Fibroblast of skin of abdomen (primary cell): ENCODE data around the gene MGRN1. TPM values are rescaled to one million over a fixed set of nuclear protein-coding genes. Genes with fewer than 3 reads are reported as not detected.

ENCODE experiments used
- DNase-seq: peaks from one replicate; pipeline ENCODE4 v3.0.0-alpha.2; 2013
- polyA plus RNA-seq, 2 experiments: library from polyadenylated mRNA; unstranded; fragments of 120-200 nt; gene quantifications; one replicate each; pipeline ENCODE4 v1.2.1, GENCODE V29; 2013; ENCODE audit not compliant: insufficient read length in 2 of 2

MGRN1 gene
- 50.9 TPM for polyA plus RNA-seq (2013, experiment 1 of 2; ENCODE audit: insufficient read length)
- polyA plus RNA-seq (2013, experiment 2 of 2; ENCODE audit: insufficient read length) = 54.0 TPM

DNA sequence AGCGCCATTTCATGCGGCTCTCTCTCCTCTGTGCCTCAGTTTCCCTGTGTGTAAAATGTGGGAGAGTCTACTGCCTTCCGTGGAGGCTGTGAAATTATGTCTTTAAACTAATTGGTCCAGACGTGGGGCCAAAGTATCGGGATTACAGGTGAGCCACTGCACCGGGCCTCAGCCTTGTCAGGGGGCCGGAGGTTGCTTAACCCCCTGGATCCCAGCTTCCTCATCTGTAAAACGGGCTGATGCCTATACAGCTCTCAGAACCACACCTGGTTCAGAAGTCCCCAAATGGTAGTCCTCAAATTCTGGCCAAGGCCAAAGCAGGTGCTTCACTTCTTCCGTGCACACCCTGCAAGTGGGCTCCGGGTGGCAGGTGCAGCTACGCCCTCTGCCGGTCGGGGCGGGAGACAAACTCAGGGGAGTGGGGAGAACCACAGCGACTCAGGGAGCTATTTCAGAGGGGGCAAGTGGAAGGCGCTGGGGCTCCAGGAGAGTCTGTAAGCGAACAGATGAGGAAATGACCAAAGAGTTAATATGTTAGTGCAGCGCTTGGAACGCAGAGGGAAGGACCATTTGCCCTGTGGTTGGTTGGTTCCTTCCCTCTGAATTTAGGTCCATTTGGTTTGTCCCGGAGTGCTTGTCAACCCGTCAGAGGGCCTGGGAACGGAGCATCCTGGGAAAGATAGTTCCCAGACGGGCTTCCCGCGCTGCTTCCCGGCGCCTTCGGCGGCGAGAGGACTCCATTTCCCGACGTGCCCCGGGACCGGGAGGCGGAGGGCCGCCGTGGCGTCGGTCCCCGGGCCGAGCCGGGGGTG, at the start of gene MGRN1:
Gene MGRN1, plus strand, starts transcription at position 812 of the 812 bp plus-strand sequence. CDS start 135 bp downstream, outside the sequence.
- peak; percentile 97 for DNase-seq

- no peak for DNase-seq
Observed at GRCh38 chr16:4574919-4575705, 49.5 kb upstream of the MGRN1 start.

GRCh38 chr16:4576008-4576407, 48.6 kb upstream of the MGRN1 start:
- DNase-seq = no peak

GRCh38 chr16:4578961-4579530, 45.6 kb upstream of the MGRN1 start:
- DNase-seq = no peak

GRCh38 chr16:4580250-4580649, 44.4 kb upstream of the MGRN1 start:
- no peak for DNase-seq

- no peak for DNase-seq
Observed at GRCh38 chr16:4583906-4584305, 40.7 kb upstream of the MGRN1 start.

DNA sequence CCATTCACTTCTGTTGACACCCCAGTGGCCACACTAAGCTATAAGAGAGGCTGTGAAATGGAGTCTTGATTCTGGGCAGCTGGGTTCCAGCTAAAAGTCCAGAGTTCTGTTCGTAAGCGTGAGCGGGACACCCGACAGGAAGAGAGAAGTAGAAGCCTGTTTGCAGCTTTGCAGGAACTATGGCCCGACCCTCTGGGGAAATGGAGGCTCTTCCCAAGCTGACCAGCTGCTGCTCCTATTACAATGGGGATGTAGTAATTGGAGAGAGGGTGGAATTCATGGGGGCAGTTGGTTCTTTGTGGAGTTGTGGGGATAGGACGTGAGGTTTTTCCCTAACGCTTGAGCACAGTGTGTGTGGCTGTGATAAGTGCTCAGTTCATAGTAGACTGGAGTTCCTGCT, 38.3 kb upstream of the MGRN1 start:
- DNase-seq = no peak

DNA sequence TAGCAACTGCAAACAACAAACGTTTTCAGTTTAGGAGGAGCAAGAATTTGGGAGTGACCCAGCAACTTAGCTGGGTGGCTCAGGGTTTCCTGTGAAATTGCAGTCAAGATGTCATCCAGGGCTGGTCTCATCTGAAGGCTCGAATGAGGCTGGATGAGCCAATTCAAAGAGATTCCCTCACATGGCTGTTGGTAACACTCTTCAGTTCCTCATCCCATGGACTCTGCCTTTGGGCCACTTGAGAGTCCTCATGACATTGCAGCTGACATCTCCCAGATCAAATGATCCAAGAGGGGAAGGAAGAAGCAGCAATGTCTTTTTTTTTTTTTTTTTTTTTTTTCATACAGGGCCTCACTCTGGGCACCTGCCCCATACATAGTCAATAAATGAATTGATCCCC, 36.2 kb upstream of the MGRN1 start:
- DNase-seq = no peak

DNA sequence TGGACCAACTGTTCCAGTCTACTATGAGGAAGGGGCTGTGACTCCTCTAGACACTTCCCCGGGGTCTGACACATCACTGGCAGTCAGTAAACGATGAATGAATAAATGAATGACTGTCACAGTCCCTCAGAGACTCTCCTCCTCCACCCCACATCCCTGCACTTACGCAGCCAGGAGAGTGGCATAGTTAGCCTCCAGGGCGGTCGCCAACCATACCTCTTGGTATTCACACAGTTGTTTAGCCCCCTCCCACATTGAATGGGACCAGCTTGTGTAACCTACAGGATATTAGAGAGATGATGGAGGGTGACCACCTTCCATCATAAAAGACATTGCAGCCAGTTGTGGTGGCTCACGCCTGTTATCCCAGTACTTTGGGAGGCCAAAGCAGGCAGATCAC, 35.7 kb upstream of the MGRN1 start:
- DNase-seq = no peak

GRCh38 chr16:4591191-4591590, 33.4 kb upstream of the MGRN1 start:
- no peak for DNase-seq

DNA sequence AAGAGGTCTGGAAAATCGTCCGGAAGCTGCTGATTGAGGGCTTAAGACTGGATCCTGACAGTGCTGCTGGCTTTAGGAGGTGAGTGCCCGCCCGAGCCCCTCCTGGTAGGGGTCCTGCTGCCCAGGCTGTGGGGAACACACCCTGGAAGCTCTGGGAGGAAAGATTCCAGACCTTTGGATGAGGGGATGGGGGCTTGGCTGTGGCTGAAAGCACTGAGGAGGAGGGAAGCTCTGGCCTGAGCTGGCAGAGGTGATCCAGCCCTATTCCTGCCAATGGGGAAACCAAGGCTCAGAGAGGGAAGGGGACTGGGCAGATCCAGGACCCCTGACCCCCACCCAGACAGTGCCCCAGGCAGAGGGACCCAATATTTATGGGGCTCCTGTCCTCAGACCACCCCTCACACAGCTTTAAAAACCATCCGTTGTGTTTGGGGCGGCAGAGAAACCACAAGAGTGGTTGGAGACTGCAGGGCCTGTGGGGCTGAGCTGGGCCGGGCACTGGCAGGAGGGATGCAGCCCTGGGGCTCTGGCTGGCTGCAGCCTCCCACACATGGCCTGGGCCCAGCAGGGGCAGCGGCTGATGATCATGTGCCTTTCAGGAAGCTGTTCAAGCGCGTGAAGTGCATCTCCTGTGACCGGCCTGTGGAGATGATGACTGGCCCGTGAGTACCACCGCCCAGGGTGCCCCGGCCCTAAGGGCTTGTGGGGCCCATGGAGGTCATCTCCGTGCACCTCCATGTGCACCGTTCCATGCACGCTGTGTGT, 32.7 kb upstream of the MGRN1 start:
- DNase-seq = no peak

DNA sequence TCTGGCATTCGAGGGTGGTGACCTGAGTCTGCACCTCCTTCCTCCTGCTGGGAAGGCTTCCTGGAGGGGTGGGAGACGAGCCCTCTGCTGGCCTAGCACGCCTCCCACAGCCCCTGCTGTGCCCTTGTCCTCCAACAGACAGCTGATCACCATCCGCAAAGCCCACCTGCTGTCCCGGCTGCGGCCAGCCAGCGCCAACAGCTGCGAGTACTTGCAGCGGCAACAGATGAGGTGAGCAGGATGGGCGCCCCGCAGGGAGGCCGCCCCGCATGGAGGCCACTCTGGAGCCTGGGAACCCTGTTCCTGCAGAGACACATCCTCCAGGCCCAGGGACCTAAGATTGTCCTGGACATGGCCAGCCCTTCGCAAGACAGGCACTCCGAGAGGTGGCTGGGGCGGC, 31.5 kb upstream of the MGRN1 start:
- no peak for DNase-seq

DNA sequence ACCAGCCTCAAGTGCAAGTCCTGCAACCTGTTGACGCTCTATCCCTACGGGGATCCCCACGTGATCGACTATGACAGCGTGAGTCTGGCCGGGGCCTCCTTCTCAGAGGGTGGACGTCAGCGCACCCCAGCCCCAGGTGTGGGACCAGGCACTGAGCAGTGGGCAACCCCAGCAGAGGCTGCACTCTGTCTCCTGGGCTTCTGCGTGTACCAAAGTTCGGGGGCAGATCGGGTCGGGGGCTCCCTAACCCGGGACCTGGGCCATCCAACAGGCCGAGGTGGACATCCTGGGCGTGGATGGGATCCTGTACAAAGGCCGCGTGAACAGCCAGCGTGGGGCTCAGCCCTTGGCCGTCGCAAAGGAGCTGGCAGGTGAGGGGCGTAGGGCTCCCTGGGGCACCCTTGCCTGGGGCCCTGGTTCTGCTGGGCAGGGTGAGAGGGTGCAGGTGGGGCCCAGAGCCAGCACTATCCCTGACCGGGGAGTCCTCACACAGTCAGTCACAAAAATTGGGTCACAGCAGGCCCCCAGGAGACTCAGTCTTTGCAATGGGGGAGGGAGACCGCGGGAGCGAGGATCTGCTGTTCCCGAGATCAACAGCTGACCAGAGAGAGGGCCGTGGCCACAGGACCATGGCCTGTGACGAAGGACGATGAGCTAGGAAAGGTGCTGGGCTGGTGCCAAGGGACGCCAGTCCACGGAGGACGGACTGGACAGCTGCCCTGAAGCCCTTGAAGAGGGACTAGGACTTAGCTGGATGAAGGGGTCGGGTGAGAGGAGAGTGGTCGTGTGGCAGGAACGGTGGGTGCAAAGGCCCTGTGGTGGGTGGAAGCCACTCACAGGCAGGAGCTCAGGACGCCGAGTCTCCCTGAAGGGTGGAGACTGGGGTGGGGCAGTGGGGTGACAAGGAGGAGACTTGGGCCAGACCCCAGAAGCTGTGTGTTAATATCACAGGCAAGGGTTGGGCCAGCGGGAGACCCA, 29.9 kb upstream of the MGRN1 start:
- DNase-seq = no peak

GRCh38 chr16:4597174-4597573, 27.5 kb upstream of the MGRN1 start:
- DNase-seq = no peak

DNA sequence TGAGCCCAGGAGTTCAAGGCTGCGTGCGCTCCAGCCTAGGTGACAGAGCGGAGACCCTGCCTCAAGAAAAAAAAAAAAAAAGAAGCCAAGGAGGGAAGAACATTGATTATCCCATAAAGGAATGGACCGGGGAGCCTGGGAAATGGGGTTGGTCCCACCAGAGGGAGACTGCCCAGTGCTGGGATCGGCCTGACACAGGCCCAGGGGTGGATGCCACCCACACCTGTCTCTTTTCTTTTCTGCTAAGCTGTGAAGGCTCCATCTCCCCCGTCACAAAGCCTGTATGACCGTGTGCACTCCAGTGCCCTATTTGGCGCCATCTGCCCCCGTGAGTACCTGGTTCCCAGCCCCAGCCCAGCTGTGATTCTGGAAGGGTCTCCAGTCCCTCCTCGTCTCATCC, 25.6 kb upstream of the MGRN1 start:
- no peak for DNase-seq

- no peak for DNase-seq
Observed at GRCh38 chr16:4599545-4599944, 25.1 kb upstream of the MGRN1 start.

GRCh38 chr16:4601036-4601863, 23.4 kb upstream of the MGRN1 start:
- DNase-seq = no peak

DNA sequence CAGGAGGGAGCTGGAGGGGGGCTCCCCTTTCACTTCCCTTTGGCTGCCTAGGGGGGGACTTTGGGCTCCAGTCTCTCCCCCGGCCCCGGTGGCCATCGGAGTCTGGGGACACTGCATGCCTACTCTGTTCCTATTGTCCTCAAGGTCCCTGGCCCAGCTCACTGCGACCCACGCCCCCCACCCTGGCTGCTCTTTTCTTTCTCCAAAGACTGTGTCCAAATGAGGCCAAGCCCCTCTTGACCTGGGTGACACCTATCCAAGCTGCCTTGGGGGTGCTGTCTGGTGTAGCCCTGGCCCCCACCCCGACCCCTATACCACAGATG, 22.8 kb upstream of the MGRN1 start:
- no peak for DNase-seq

GRCh38 chr16:4602331-4602730, 22.3 kb upstream of the MGRN1 start:
- DNase-seq = no peak

DNA sequence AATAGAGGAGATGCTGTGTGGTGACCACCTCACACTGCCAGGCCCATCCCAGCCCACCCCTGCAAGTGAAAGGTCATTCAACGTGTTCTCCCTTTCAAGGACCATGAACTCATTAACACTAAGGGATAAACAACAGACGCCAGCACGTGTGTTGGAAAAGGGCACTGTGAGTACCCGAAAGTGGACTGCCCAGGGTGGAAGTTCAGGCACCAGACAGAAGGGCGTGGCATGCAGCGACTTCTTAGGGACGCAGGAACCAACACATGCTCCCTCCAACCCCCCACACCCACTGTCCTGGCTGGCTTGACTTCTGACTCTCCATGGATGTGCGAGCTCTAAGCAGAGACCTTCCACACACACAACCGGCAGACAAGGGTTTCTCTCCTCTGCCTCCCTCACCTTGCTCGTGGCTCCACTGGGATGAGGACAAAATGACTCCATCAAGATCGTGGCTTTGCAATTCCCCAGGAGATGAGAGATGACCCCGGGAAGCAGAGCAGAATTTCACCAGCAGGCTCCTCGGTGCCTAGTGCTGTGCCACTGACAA, 20.9 kb upstream of the MGRN1 start:
- no peak for DNase-seq
